SK-N-SH (cell line): ENCODE results near the gene LRP2BP.

Source experiments
- GATA2 ChIP-seq: sonication (generic); formaldehyde crosslinking; IDR thresholded peaks from 2 replicates; pipeline ENCODE4 v1.5.0; 2020; ENCODE audit warnings: mild to moderate bottlenecking, missing genetic modification reagents
- JUND ChIP-seq: IDR thresholded peaks from 2 replicates; pipeline ENCODE4 v1.4.0; 2012
- POLR2AphosphoS5 ChIP-seq: IDR thresholded peaks from 2 replicates; pipeline ENCODE4 v1.6.1; 2012; ENCODE audit warnings: low read depth, low read length
- RAD21 ChIP-seq: IDR thresholded peaks from 2 replicates; pipeline ENCODE4 v1.6.1; 2012; ENCODE audit warnings: mild to moderate bottlenecking, low read length
- RFX5 ChIP-seq: IDR thresholded peaks from 2 replicates; pipeline ENCODE4 v1.6.1; 2012; ENCODE audit warnings: mild to moderate bottlenecking, improper control_type of control experiment, low read length
- SIN3A ChIP-seq: IDR thresholded peaks from 2 replicates; pipeline ENCODE4 v1.6.1; 2012; ENCODE audit warnings: low read depth, mild to moderate bottlenecking, low read length, moderate library complexity, borderline replicate concordance
- TEAD4 ChIP-seq: IDR thresholded peaks from 2 replicates; pipeline ENCODE4 v1.4.0; 2012; ENCODE audit warnings: mild to moderate bottlenecking, borderline replicate concordance; ENCODE audit not compliant: insufficient read depth
- TF ChIP-seq, protein P1 (sequence below): fragments of 200-600 bp; sonication (generic); IDR thresholded peaks from 2 replicates; pipeline ENCODE4 v1.6.1; 2017; ENCODE audit warnings: antibody characterized with exemption, mild to moderate bottlenecking, moderate library complexity
- TF ChIP-seq, protein P2 (sequence below): IDR thresholded peaks from 2 replicates; pipeline ENCODE4 v1.6.1; 2012; ENCODE audit warnings: mild to moderate bottlenecking, low read depth, low read length, moderate library complexity

DNA sequence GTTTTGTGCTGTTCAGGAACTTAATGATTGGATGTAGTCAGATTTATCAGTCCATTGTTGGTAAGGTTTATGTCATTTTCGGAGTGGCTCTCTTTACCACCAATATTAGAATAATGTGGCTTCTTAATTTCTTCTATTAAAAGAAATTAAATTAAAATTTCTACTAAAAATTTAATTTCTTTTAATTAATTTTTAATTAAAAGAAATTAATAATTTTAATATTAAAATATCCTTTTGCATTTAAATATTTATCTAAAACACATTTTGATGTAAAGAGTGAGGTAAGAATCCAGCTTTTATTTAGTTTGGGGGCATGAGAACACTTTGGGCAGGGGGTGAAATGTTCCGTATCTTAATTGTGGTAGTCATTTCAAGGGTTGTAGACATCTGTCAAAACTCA is 45.8 kb upstream of the LRP2BP start:
- no peak for TF ChIP-seq POLR2AphosphoS5
- TF ChIP-seq, protein P1, sequence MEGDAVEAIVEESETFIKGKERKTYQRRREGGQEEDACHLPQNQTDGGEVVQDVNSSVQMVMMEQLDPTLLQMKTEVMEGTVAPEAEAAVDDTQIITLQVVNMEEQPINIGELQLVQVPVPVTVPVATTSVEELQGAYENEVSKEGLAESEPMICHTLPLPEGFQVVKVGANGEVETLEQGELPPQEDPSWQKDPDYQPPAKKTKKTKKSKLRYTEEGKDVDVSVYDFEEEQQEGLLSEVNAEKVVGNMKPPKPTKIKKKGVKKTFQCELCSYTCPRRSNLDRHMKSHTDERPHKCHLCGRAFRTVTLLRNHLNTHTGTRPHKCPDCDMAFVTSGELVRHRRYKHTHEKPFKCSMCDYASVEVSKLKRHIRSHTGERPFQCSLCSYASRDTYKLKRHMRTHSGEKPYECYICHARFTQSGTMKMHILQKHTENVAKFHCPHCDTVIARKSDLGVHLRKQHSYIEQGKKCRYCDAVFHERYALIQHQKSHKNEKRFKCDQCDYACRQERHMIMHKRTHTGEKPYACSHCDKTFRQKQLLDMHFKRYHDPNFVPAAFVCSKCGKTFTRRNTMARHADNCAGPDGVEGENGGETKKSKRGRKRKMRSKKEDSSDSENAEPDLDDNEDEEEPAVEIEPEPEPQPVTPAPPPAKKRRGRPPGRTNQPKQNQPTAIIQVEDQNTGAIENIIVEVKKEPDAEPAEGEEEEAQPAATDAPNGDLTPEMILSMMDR, result no peak
- no peak for TF ChIP-seq RAD21
- TF ChIP-seq RFX5, result no peak
- no peak for TF ChIP-seq SIN3A
- TF ChIP-seq, protein P2, sequence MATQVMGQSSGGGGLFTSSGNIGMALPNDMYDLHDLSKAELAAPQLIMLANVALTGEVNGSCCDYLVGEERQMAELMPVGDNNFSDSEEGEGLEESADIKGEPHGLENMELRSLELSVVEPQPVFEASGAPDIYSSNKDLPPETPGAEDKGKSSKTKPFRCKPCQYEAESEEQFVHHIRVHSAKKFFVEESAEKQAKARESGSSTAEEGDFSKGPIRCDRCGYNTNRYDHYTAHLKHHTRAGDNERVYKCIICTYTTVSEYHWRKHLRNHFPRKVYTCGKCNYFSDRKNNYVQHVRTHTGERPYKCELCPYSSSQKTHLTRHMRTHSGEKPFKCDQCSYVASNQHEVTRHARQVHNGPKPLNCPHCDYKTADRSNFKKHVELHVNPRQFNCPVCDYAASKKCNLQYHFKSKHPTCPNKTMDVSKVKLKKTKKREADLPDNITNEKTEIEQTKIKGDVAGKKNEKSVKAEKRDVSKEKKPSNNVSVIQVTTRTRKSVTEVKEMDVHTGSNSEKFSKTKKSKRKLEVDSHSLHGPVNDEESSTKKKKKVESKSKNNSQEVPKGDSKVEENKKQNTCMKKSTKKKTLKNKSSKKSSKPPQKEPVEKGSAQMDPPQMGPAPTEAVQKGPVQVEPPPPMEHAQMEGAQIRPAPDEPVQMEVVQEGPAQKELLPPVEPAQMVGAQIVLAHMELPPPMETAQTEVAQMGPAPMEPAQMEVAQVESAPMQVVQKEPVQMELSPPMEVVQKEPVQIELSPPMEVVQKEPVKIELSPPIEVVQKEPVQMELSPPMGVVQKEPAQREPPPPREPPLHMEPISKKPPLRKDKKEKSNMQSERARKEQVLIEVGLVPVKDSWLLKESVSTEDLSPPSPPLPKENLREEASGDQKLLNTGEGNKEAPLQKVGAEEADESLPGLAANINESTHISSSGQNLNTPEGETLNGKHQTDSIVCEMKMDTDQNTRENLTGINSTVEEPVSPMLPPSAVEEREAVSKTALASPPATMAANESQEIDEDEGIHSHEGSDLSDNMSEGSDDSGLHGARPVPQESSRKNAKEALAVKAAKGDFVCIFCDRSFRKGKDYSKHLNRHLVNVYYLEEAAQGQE, result no peak
- no peak for TF ChIP-seq GATA2
- no peak for TF ChIP-seq TEAD4
- no peak for TF ChIP-seq JUND
